LNCaP clone FGC (cell line): Measurements from ENCODE around the gene CAPN10.

ENCODE experiments used
- DNase-seq: peaks from one replicate; pipeline ENCODE4 v3.0.0-alpha.2; 2011; ENCODE audit warnings: low read depth
- H3K4me3 ChIP-seq: 2 replicates; pipeline ENCODE4 v1.5.1; 2011; ENCODE audit warnings: mild to moderate bottlenecking, low read depth, low read length, control low read depth
- CTCF ChIP-seq: IDR thresholded peaks from 2 replicates; pipeline ENCODE4 v1.5.1; 2012; ENCODE audit warnings: mild to moderate bottlenecking; ENCODE audit not compliant: control insufficient read depth, insufficient read depth; ENCODE audit errors: extremely low read depth

Gene CAPN10

GRCh38 chr2:240632306-240632721 is 45.8 kb downstream of the CAPN10 start:
- no peak overlapping the region for H3K4me3 ChIP-seq
- no peak for TF ChIP-seq CTCF
- no peak for DNase-seq

- TF ChIP-seq CTCF = no peak
- DNase-seq = no peak
Observed at GRCh38 chr2:240635121-240635997, 48.8 kb downstream of the CAPN10 start.

GRCh38 chr2:240635998-240636547 is 49.5 kb downstream of the CAPN10 start:
- no peak for TF ChIP-seq CTCF
- no peak overlapping the region for H3K4me3 ChIP-seq
- DNase-seq = no peak

More at GRCh38 chr2:240635121-240635997, 48.8 kb downstream of the CAPN10 start:
- H3K4me3 ChIP-seq = no peak overlapping the region

- no peak for DNase-seq
- H3K4me3 ChIP-seq = no peak overlapping the region
- TF ChIP-seq CTCF = no peak
Observed at GRCh38 chr2:240636563-240637115, 50.1 kb downstream of the CAPN10 start.

- TF ChIP-seq CTCF = no peak
- no peak overlapping the region for H3K4me3 ChIP-seq
- DNase-seq = no peak
Observed at GRCh38 chr2:240637116-240637900, 50.8 kb downstream of the CAPN10 start.

GRCh38 chr2:240637901-240638345 is 51.4 kb downstream of the CAPN10 start:
- DNase-seq = no peak
- H3K4me3 ChIP-seq = no peak overlapping the region
- TF ChIP-seq CTCF = no peak
